Astrocyte (in vitro differentiated cells and primary cell): ENCODE results near the gene TCEANC. TPM values are rescaled to one million over a fixed set of nuclear protein-coding genes. Genes with fewer than 3 reads are reported as not detected.

Experiments used
- DNase-seq: peaks from one replicate; pipeline ENCODE4 v3.0.0-alpha.2; 2010; ENCODE audit warnings: low read depth
- FAIRE-seq: peaks from 2 replicates; lab custom pipeline; 2011; peaks lifted over from hg19 to GRCh38; lab: Jason Lieb, UNC
- H2AFZ ChIP-seq: 2 replicates; pipeline ENCODE4 v1.6.0; 2012; ENCODE audit warnings: low read depth, low read length, inconsistent platforms
- H3K27ac ChIP-seq: 2 replicates; pipeline ENCODE4 v1.5.1; 2011; ENCODE audit warnings: low read depth, low read length, inconsistent platforms
- H3K27me3 ChIP-seq: 2 replicates; pipeline ENCODE4 v1.6.0; 2011; ENCODE audit warnings: low read length, inconsistent platforms; ENCODE audit not compliant: insufficient read depth
- H3K36me3 ChIP-seq: 2 replicates; pipeline ENCODE4 v1.5.1; 2011; ENCODE audit warnings: low read length, inconsistent platforms; ENCODE audit not compliant: insufficient read depth
- H3K4me1 ChIP-seq: 2 replicates; pipeline ENCODE4 v1.5.1; 2011; ENCODE audit warnings: low read length, inconsistent platforms; ENCODE audit not compliant: insufficient read depth
- H3K4me2 ChIP-seq: 2 replicates; pipeline ENCODE4 v1.6.0; 2012; ENCODE audit warnings: low read length, inconsistent platforms
- H3K4me3 ChIP-seq: 2 replicates; pipeline ENCODE4 v1.5.1; 2011; ENCODE audit warnings: low read depth, mild to moderate bottlenecking, low read length, inconsistent platforms; ENCODE audit not compliant: insufficient read depth
- H3K79me2 ChIP-seq: 2 replicates; pipeline ENCODE4 v1.6.0; 2012; ENCODE audit warnings: mild to moderate bottlenecking, low read length, inconsistent platforms; ENCODE audit not compliant: insufficient read depth
- H3K9ac ChIP-seq: 2 replicates; pipeline ENCODE4 v1.6.0; 2012; ENCODE audit warnings: mild to moderate bottlenecking, low read length, inconsistent platforms
- H3K9me3 ChIP-seq: 2 replicates; pipeline ENCODE4 v1.5.1; 2012; ENCODE audit warnings: low read depth, mild to moderate bottlenecking, low read length, inconsistent platforms; ENCODE audit not compliant: insufficient read depth
- H4K20me1 ChIP-seq: 2 replicates; pipeline ENCODE4 v1.6.0; 2012; ENCODE audit warnings: low read length, inconsistent platforms; ENCODE audit not compliant: insufficient read depth
- H3K27ac Mint-ChIP-seq: one replicate; pipeline ENCODE4 v1.8.0; 2021; ENCODE audit warnings: mild to moderate bottlenecking, mixed read lengths; ENCODE audit not compliant: unreplicated experiment
- H3K27me3 Mint-ChIP-seq: one replicate; pipeline ENCODE4 v1.8.0; 2021; ENCODE audit warnings: low read depth, mixed read lengths; ENCODE audit not compliant: unreplicated experiment
- H3K36me3 Mint-ChIP-seq: one replicate; pipeline ENCODE4 v1.8.0; 2021; ENCODE audit warnings: low read depth, mixed read lengths; ENCODE audit not compliant: unreplicated experiment
- H3K4me1 Mint-ChIP-seq: one replicate; pipeline ENCODE4 v1.8.0; 2021; ENCODE audit warnings: low read depth, mixed read lengths; ENCODE audit not compliant: unreplicated experiment
- H3K4me3 Mint-ChIP-seq: one replicate; pipeline ENCODE4 v1.8.0; 2021; ENCODE audit warnings: mild to moderate bottlenecking, moderate library complexity, mixed read lengths; ENCODE audit not compliant: unreplicated experiment
- H3K9me3 Mint-ChIP-seq: one replicate; pipeline ENCODE4 v1.8.0; 2021; ENCODE audit warnings: mild to moderate bottlenecking, mixed read lengths; ENCODE audit not compliant: unreplicated experiment
- EZH2 ChIP-seq: IDR thresholded peaks from 2 replicates; pipeline ENCODE4 v1.6.1; 2012; ENCODE audit warnings: mild to moderate bottlenecking, low read length, inconsistent platforms; ENCODE audit not compliant: insufficient read depth
- total RNA-seq: library from RNA; stranded (reverse); gene quantifications from 2 replicates; pipeline ENCODE4 v1.2.1, GENCODE V29; 2021
- TF ChIP-seq, protein P1 (sequence below): IDR thresholded peaks from 2 replicates; pipeline ENCODE4 v1.5.1; 2011; ENCODE audit warnings: low read depth, mild to moderate bottlenecking, inconsistent platforms, low read length, moderate library complexity; ENCODE audit not compliant: insufficient read depth

The TCEANC gene
- total RNA-seq, 1 donor from 2014 or later = 1.0 TPM

DNA sequence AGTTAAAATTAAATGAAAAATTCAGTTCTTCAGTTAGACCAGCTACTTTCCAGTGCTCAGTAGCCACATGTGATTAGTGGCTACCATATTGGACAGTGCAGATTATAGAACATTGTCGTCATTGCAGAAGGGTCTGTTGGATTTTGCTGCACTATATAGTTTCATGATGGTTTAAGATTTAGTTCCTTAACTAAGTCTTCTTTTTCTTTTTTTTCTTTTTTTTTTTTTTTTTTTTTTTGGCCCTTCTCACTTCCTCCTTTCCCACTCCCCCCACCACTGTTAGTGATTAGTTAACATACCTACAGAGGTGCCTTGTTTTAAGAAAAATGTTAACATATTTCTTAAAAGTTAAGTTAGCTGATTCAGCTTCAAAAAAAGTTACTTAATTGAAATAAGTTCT lies 45.0 kb downstream of the TCEANC start:
- FAIRE-seq (peak; percentile 87), DNase-seq (no peak)
- Histone ChIP-seq H3K79me2 (peaks cover 94% of the 10 kb centered on the region), H4K20me1 (peaks cover 54% of the 10 kb centered on the region), H3K4me3 (no peak overlapping the region), H3K27me3 (no peaks in the 10 kb centered on the region), H3K4me2 (no peak overlapping the region), H3K27ac (no peak overlapping the region), H2AFZ (no peak overlapping the region), H3K9me3 (no peaks in the 10 kb centered on the region), H3K4me1 (peaks cover 25% of the 10 kb centered on the region), H3K9ac (no peak overlapping the region), H3K36me3 (no peaks in the 10 kb centered on the region)
- Mint-ChIP-seq H3K9me3 (no peaks in the 10 kb centered on the region), H3K27ac (no peak overlapping the region), H3K4me1 (peaks cover 29% of the 10 kb centered on the region), H3K27me3 (no peaks in the 10 kb centered on the region), H3K4me3 (no peak overlapping the region), H3K36me3 (no peaks in the 10 kb centered on the region)
- TF ChIP-seq, protein P1, sequence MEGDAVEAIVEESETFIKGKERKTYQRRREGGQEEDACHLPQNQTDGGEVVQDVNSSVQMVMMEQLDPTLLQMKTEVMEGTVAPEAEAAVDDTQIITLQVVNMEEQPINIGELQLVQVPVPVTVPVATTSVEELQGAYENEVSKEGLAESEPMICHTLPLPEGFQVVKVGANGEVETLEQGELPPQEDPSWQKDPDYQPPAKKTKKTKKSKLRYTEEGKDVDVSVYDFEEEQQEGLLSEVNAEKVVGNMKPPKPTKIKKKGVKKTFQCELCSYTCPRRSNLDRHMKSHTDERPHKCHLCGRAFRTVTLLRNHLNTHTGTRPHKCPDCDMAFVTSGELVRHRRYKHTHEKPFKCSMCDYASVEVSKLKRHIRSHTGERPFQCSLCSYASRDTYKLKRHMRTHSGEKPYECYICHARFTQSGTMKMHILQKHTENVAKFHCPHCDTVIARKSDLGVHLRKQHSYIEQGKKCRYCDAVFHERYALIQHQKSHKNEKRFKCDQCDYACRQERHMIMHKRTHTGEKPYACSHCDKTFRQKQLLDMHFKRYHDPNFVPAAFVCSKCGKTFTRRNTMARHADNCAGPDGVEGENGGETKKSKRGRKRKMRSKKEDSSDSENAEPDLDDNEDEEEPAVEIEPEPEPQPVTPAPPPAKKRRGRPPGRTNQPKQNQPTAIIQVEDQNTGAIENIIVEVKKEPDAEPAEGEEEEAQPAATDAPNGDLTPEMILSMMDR = no peak
- no peak for TF ChIP-seq EZH2

DNA sequence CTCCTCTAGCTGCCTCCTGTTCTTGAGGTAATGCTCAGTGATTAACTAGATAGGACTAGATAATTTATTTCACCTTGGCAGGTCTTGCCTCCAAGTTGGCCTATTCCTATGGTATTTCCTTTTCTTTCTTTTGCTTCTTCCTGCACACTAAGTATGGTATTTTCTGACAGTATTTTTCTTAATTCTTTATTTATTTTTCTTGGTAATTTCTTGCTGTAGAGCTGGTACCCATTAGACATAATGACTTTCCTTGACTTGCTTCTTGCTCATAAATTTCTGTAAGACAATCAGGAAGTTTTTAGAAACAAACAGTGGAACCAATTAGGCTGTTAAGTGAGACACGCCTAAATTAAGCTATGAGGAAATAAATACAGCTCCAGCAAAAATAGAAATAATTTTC lies 45.5 kb downstream of the TCEANC start:
- no peaks in the 10 kb centered on the region for H3K36me3 ChIP-seq
- Mint-ChIP-seq H3K9me3 (no peaks in the 10 kb centered on the region), H3K27ac (no peak overlapping the region), H3K27me3 (no peaks in the 10 kb centered on the region), H3K36me3 (no peaks in the 10 kb centered on the region), H3K4me3 (no peak overlapping the region), H3K4me1 (peaks cover 25% of the 10 kb centered on the region)
- FAIRE-seq (peak; percentile 62), DNase-seq (no peak)
- TF ChIP-seq, protein P1 = no peak
- no peak for TF ChIP-seq EZH2
- H4K20me1 ChIP-seq = peaks cover 54% of the 10 kb centered on the region
- H3K4me1 ChIP-seq = peaks cover 20% of the 10 kb centered on the region
- H3K9me3 ChIP-seq = no peaks in the 10 kb centered on the region
- H3K79me2 ChIP-seq = peaks cover 94% of the 10 kb centered on the region
- no peak overlapping the region for H3K4me2 ChIP-seq
- no peak overlapping the region for H2AFZ ChIP-seq
- H3K9ac ChIP-seq = no peak overlapping the region
- H3K27me3 ChIP-seq = no peaks in the 10 kb centered on the region
- H3K4me3 ChIP-seq = no peak overlapping the region
- H3K27ac ChIP-seq = no peak overlapping the region

DNA sequence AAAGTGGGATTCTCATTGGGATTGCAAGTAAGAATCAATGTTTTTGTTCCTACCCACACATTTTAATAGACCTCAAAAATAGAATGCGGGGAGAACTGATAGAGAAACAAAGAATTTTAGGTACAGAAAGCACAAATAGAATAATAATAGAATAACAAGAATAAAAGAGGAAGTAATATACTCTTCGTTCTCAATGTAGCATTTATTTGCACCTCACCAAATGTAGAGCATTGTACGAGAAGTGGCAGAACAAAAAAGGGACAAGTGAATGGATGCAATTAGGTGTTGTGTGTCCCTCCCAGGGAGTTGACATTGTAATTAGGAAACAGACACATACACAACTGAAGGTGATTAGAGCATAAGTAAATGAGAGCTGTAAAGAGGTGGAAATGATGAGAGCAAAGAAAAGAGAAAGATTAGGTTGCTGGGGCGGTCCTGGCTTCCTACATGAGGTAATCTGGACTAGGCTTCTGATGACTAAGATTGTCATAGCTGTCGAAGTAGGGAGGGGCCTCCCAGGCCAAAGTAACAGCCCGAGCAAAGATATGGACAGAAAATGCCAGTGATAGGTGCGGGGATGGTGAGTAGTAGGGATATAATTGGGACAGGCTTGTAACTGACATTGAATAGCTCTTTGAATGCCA lies 46.4 kb downstream of the TCEANC start:
- Histone ChIP-seq H3K9ac (no peak overlapping the region), H3K36me3 (no peaks in the 10 kb centered on the region), H2AFZ (no peak overlapping the region), H3K79me2 (peaks cover 91% of the 10 kb centered on the region), H3K27ac (no peak overlapping the region), H3K27me3 (no peaks in the 10 kb centered on the region), H3K4me1 (peaks cover 14% of the 10 kb centered on the region), H3K4me3 (no peak overlapping the region), H3K9me3 (no peaks in the 10 kb centered on the region), H4K20me1 (peaks cover 51% of the 10 kb centered on the region), H3K4me2 (peak overlapping the region; percentile 60)
- Mint-ChIP-seq H3K27ac (no peak overlapping the region), H3K36me3 (peaks cover 2% of the 10 kb centered on the region), H3K9me3 (no peaks in the 10 kb centered on the region), H3K4me3 (no peak overlapping the region), H3K4me1 (peaks cover 23% of the 10 kb centered on the region), H3K27me3 (no peaks in the 10 kb centered on the region)
- TF ChIP-seq EZH2 = no peak
- TF ChIP-seq, protein P1 = no peak
- FAIRE-seq = peak; percentile 74
- peak; percentile 20 for DNase-seq
